HepG2 (cell line): Measurements from ENCODE around the gene OSCP1.

Experiments
- CBX5 ChIP-seq: sonication (generic); formaldehyde crosslinking; IDR thresholded peaks from 2 replicates; pipeline ENCODE4 v1.4.0; 2020; ENCODE audit warnings: missing genetic modification reagents, borderline replicate concordance
- CEBPG ChIP-seq: IDR thresholded peaks from 2 replicates; pipeline ENCODE4 v1.6.1; 2016
- EP300 ChIP-seq, 3 experiments: sonication (generic) in 1 of 3; formaldehyde crosslinking in 1 of 3; IDR thresholded peaks; 2 replicates each; pipeline versions ENCODE4 v1.5.1 to v1.6.1; 2011 to 2020; ENCODE audit warnings: low read depth in 2 of 3, low read length in 2 of 3, borderline replicate concordance in 1 of 3, improper control_type of control experiment in 1 of 3, mild to moderate bottlenecking in 1 of 3, missing genetic modification reagents in 1 of 3, moderate library complexity in 1 of 3
- FOXA1 ChIP-seq, 2 experiments: fragments of 450-650 bp in 1 of 2; sonication (generic) in 1 of 2; formaldehyde crosslinking in 1 of 2; IDR thresholded peaks; 2 replicates each; pipeline versions ENCODE4 v1.4.0 to v1.6.1; 2016 to 2020; ENCODE audit warnings: missing genetic modification reagents in 1 of 2
- ZMYM3 ChIP-seq: sonication (generic); formaldehyde crosslinking; IDR thresholded peaks from 2 replicates; pipeline ENCODE4 v1.5.1; 2020; ENCODE audit warnings: mild to moderate bottlenecking, missing genetic modification reagents
- ZNF180 ChIP-seq: sonication (generic); formaldehyde crosslinking; IDR thresholded peaks from 2 replicates; pipeline ENCODE4 v1.4.0; 2020; ENCODE audit warnings: low read depth, missing genetic modification reagents, borderline replicate concordance
- ZNF720 ChIP-seq: sonication (generic); formaldehyde crosslinking; IDR thresholded peaks from 2 replicates; pipeline ENCODE4 v1.4.0; 2020; ENCODE audit warnings: missing genetic modification reagents
- ZNF792 ChIP-seq: IDR thresholded peaks from 2 replicates; pipeline ENCODE4 v1.6.1; 2016
- TF ChIP-seq, protein P1 (sequence below): sonication (generic); formaldehyde crosslinking; IDR thresholded peaks from 2 replicates; pipeline ENCODE4 v1.5.0; 2020; ENCODE audit warnings: mild to moderate bottlenecking, missing genetic modification reagents, moderate library complexity
- TF ChIP-seq, protein P2 (sequence below): sonication (generic); formaldehyde crosslinking; IDR thresholded peaks from 2 replicates; pipeline ENCODE4 v1.5.1; 2020; ENCODE audit warnings: mild to moderate bottlenecking, missing genetic modification reagents, moderate library complexity
- TF ChIP-seq, protein P3 (sequence below): sonication (generic); formaldehyde crosslinking; IDR thresholded peaks from 2 replicates; pipeline ENCODE4 v1.4.0; 2020; ENCODE audit warnings: missing genetic modification reagents
- TF ChIP-seq, protein P4 (sequence below): sonication (generic); formaldehyde crosslinking; IDR thresholded peaks from 2 replicates; pipeline ENCODE4 v1.4.0; 2020; ENCODE audit warnings: missing genetic modification reagents, borderline replicate concordance

DNA sequence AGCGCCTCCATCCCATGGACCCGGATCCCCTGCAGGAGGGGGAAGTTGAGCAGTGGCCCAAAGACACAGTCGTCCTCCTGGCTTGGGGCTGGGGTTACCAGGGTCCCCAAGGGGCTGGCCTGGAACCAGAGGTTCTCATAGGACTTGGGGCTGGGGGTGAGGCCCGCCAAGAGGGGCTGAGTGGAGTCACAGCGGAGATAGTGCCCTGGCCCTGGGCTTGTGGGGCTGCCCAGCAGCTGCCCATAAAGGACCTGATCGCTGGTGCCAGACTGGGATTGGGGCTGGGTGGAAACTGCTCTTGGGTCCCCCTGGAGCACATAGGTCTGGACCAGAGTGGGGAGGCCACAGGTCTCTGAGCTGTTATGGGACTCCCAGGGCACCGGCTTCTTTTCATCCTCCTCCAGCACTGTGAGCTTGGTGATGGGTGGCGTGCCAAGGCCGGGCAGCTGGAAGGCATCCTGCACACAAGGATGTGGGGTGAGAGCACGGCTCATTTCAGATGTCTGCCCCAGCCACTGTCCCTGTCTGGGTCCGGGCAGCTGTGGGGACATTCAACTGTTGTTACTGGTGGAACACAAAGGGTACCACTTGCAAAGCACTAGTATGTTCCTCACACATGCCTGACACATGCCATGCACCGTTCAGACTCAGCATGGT is 16.2 kb upstream of the OSCP1 start:
- TF ChIP-seq ZMYM3 (CRISPR knock-in tag) (no peak), CBX5 (CRISPR knock-in tag) (no peak), ZNF792 (no peak), ZNF180 (CRISPR knock-in tag) (no peak), FOXA1 (IDR thresholded peaks at IDR 0.05) (no peak), FOXA1 (CRISPR knock-in tag; IDR thresholded peaks at IDR 0.05) (no peak), CEBPG (CRISPR knock-in tag) (no peak), EP300 (IDR thresholded peaks at IDR 0.05; ENCODE audit: low read depth in 2 of 2, low read length in 2 of 2) (no peak), EP300 (CRISPR knock-in tag; IDR thresholded peaks at IDR 0.05; ENCODE audit: borderline replicate concordance) (no peak), ZNF720 (CRISPR knock-in tag) (no peak)
- TF ChIP-seq, protein P1, sequence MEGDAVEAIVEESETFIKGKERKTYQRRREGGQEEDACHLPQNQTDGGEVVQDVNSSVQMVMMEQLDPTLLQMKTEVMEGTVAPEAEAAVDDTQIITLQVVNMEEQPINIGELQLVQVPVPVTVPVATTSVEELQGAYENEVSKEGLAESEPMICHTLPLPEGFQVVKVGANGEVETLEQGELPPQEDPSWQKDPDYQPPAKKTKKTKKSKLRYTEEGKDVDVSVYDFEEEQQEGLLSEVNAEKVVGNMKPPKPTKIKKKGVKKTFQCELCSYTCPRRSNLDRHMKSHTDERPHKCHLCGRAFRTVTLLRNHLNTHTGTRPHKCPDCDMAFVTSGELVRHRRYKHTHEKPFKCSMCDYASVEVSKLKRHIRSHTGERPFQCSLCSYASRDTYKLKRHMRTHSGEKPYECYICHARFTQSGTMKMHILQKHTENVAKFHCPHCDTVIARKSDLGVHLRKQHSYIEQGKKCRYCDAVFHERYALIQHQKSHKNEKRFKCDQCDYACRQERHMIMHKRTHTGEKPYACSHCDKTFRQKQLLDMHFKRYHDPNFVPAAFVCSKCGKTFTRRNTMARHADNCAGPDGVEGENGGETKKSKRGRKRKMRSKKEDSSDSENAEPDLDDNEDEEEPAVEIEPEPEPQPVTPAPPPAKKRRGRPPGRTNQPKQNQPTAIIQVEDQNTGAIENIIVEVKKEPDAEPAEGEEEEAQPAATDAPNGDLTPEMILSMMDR (CRISPR knock-in tag), result no peak
- TF ChIP-seq, protein P2, sequence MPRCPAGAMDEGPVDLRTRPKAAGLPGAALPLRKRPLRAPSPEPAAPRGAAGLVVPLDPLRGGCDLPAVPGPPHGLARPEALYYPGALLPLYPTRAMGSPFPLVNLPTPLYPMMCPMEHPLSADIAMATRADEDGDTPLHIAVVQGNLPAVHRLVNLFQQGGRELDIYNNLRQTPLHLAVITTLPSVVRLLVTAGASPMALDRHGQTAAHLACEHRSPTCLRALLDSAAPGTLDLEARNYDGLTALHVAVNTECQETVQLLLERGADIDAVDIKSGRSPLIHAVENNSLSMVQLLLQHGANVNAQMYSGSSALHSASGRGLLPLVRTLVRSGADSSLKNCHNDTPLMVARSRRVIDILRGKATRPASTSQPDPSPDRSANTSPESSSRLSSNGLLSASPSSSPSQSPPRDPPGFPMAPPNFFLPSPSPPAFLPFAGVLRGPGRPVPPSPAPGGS (CRISPR knock-in tag), result no peak
- TF ChIP-seq, protein P3, sequence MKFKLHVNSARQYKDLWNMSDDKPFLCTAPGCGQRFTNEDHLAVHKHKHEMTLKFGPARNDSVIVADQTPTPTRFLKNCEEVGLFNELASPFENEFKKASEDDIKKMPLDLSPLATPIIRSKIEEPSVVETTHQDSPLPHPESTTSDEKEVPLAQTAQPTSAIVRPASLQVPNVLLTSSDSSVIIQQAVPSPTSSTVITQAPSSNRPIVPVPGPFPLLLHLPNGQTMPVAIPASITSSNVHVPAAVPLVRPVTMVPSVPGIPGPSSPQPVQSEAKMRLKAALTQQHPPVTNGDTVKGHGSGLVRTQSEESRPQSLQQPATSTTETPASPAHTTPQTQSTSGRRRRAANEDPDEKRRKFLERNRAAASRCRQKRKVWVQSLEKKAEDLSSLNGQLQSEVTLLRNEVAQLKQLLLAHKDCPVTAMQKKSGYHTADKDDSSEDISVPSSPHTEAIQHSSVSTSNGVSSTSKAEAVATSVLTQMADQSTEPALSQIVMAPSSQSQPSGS (CRISPR knock-in tag), result no peak
- TF ChIP-seq, protein P4, sequence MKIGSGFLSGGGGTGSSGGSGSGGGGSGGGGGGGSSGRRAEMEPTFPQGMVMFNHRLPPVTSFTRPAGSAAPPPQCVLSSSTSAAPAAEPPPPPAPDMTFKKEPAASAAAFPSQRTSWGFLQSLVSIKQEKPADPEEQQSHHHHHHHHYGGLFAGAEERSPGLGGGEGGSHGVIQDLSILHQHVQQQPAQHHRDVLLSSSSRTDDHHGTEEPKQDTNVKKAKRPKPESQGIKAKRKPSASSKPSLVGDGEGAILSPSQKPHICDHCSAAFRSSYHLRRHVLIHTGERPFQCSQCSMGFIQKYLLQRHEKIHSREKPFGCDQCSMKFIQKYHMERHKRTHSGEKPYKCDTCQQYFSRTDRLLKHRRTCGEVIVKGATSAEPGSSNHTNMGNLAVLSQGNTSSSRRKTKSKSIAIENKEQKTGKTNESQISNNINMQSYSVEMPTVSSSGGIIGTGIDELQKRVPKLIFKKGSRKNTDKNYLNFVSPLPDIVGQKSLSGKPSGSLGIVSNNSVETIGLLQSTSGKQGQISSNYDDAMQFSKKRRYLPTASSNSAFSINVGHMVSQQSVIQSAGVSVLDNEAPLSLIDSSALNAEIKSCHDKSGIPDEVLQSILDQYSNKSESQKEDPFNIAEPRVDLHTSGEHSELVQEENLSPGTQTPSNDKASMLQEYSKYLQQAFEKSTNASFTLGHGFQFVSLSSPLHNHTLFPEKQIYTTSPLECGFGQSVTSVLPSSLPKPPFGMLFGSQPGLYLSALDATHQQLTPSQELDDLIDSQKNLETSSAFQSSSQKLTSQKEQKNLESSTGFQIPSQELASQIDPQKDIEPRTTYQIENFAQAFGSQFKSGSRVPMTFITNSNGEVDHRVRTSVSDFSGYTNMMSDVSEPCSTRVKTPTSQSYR, result no peak
